ENCODE results near the gene LRRC2. TPM values are rescaled to one million over a fixed set of nuclear protein-coding genes. Genes with fewer than 3 reads are reported as not detected.

Gene LRRC2
- polyA plus RNA-seq, 3 donors: not detected

GRCh38 chr3:46536758-46537157, 29.3 kb downstream of the LRRC2 start:
- DNase-seq: peak in 1 of 3 donors; percentile 13
- no peaks in the 10 kb centered on the region for H3K79me2 ChIP-seq (ENCODE audit: insufficient read depth, low read length)
- H3K27ac ChIP-seq (ENCODE audit: low read depth in 1 of 2, low read length in 2 of 2): no peak overlapping the region
- no peaks in the 10 kb centered on the region for H3K9me3 ChIP-seq (replicated peaks in 1 of 2; ENCODE audit: control insufficient read depth in 1 of 2, insufficient read depth in 1 of 2, low read length in 2 of 2)
- Mint-ChIP-seq H3K4me3 (no peak overlapping the region), H3K27ac (no peak overlapping the region), H3K27me3 (ENCODE audit: low read depth in 3 of 3) (peaks cover 0 to 8% (median 1%) of the 10 kb centered on the region in 3 donors), H3K4me1 (peaks cover 25% of the 10 kb centered on the region), H3K36me3 (no peaks in the 10 kb centered on the region), H3K9me3 (peaks cover 0 to 2% (median 0%) of the 10 kb centered on the region in 7 donors)
- H3K9ac ChIP-seq (ENCODE audit: insufficient read depth, low read length, poor library complexity, severe bottlenecking): no peak overlapping the region
- H3K4me2 ChIP-seq (replicated peaks; ENCODE audit: extremely low read depth, low read length, poor library complexity, severe bottlenecking): no peak overlapping the region
- H4K20me1 ChIP-seq (ENCODE audit: insufficient read depth, low read length): no peaks in the 10 kb centered on the region
- intact Hi-C loops (cut with micrococcal nuclease): no loop called here
- H3K4me3 ChIP-seq (replicated peaks in 1 of 3; ENCODE audit: low read depth in 2 of 3, low read length in 3 of 3): no peak overlapping the region
- no peak overlapping the region for H2AFZ ChIP-seq (ENCODE audit: insufficient read depth, low read depth, low read length, poor library complexity, severe bottlenecking)
- no peaks in the 10 kb centered on the region for H3K36me3 ChIP-seq (replicated peaks in 1 of 2; ENCODE audit: control insufficient read depth in 1 of 2, insufficient read depth in 2 of 2, low read length in 2 of 2)
- H3K4me1 ChIP-seq (ENCODE audit: control insufficient read depth in 1 of 2, insufficient read depth in 2 of 2, low read length in 2 of 2): peaks cover 24% of the 10 kb centered on the region in 2 donors
- H3K27me3 ChIP-seq (ENCODE audit: control insufficient read depth in 2 of 2, insufficient read depth in 2 of 2, low read length in 2 of 2): no peaks in the 10 kb centered on the region
- TF ChIP-seq, protein P1, sequence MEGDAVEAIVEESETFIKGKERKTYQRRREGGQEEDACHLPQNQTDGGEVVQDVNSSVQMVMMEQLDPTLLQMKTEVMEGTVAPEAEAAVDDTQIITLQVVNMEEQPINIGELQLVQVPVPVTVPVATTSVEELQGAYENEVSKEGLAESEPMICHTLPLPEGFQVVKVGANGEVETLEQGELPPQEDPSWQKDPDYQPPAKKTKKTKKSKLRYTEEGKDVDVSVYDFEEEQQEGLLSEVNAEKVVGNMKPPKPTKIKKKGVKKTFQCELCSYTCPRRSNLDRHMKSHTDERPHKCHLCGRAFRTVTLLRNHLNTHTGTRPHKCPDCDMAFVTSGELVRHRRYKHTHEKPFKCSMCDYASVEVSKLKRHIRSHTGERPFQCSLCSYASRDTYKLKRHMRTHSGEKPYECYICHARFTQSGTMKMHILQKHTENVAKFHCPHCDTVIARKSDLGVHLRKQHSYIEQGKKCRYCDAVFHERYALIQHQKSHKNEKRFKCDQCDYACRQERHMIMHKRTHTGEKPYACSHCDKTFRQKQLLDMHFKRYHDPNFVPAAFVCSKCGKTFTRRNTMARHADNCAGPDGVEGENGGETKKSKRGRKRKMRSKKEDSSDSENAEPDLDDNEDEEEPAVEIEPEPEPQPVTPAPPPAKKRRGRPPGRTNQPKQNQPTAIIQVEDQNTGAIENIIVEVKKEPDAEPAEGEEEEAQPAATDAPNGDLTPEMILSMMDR (IDR thresholded peaks at IDR 0.05): no peak

DNA sequence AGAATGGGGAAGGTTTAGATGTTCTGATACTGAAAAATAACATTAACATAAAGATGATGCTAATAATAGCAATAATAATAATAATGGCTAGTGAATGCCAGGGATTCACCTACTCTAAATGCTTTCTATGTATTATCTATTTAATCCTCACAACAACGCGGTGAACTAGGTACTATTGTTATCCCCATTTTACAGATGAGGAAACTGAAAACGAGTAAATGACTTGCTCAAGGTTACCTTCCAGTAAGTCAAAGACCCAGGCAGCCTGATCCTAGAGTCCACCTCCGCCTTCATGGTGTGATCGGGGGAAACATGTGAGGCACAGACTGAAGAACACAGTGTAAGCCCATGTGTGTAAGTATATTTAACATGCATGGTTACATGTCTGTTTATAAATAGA, 30.4 kb downstream of the LRRC2 start:
- peaks cover 22% of the 10 kb centered on the region for H3K4me1 Mint-ChIP-seq
- H3K36me3 Mint-ChIP-seq: no peaks in the 10 kb centered on the region

More for the DNA sequence above, 30.4 kb downstream of the LRRC2 start:
- Mint-ChIP-seq H3K4me3 (no peak overlapping the region), H3K27me3 (ENCODE audit: low read depth in 3 of 3) (peaks cover 1 to 8% (median 2%) of the 10 kb centered on the region in 3 donors), H3K9me3 (peaks cover 0 to 2% (median 0%) of the 10 kb centered on the region in 7 donors), H3K27ac (no peak overlapping the region)
- Histone ChIP-seq H3K4me3 (replicated peaks in 1 of 3; ENCODE audit: low read depth in 2 of 3, low read length in 3 of 3) (no peak overlapping the region), H2AFZ (ENCODE audit: insufficient read depth, low read depth, low read length, poor library complexity, severe bottlenecking) (no peak overlapping the region), H3K4me2 (replicated peaks; ENCODE audit: extremely low read depth, low read length, poor library complexity, severe bottlenecking) (no peak overlapping the region), H4K20me1 (ENCODE audit: insufficient read depth, low read length) (no peaks in the 10 kb centered on the region), H3K79me2 (ENCODE audit: insufficient read depth, low read length) (no peaks in the 10 kb centered on the region), H3K4me1 (ENCODE audit: control insufficient read depth in 1 of 2, insufficient read depth in 2 of 2, low read length in 2 of 2) (peaks cover 21 to 24% of the 10 kb centered on the region in 2 donors), H3K36me3 (replicated peaks in 1 of 2; ENCODE audit: control insufficient read depth in 1 of 2, insufficient read depth in 2 of 2, low read length in 2 of 2) (no peaks in the 10 kb centered on the region), H3K27ac (ENCODE audit: low read depth in 1 of 2, low read length in 2 of 2) (no peak overlapping the region), H3K27me3 (ENCODE audit: control insufficient read depth in 2 of 2, insufficient read depth in 2 of 2, low read length in 2 of 2) (no peaks in the 10 kb centered on the region), H3K9ac (ENCODE audit: insufficient read depth, low read length, poor library complexity, severe bottlenecking) (no peak overlapping the region), H3K9me3 (replicated peaks in 1 of 2; ENCODE audit: control insufficient read depth in 1 of 2, insufficient read depth in 1 of 2, low read length in 2 of 2) (no peaks in the 10 kb centered on the region)
- TF ChIP-seq, protein P1 (IDR thresholded peaks at IDR 0.05): no peak
- DNase-seq: no peak
- intact Hi-C loops (cut with micrococcal nuclease): no loop called here
- 95% methylated on average over 4 of the region's 5 CpGs for WGBS (ENCODE audit: insufficient coverage)

All from CD14-positive monocyte (primary cell).